A549 (cell line): ENCODE data around the gene USP9X. TPM values are rescaled to one million over a fixed set of nuclear protein-coding genes. Genes with fewer than 3 reads are reported as not detected.
"Not testable (repeated sequence)": the region's sequence is repeated elsewhere in the genome, so short reads cannot be mapped to it uniquely, and the experiment has no call there.

Experiments
- ATAC-seq, 2 experiments: fragments of 200-7000 bp in 1 of 2; fragments of >200 bp in 1 of 2; cut with Nextera tagmentation in 1 of 2; cut with Tn5 transposase in 1 of 2; 3 replicates each; pipeline versions ENCODE4 v1.8.0 to v1.9.1; 2018 to 2020; ENCODE audit warnings: mild to moderate bottlenecking in 1 of 2, moderate library complexity in 1 of 2
- CTCF ChIA-PET: fragments of 300-600 bp; sonication (Branson Sonifier 250); formaldehyde crosslinking; extraction: SDS; loops from one replicate; lab custom pipeline; 2021; ENCODE audit warnings: antibody characterized with exemption, inconsistent platforms; lab: Yijun Ruan, JAX
- POLR2A ChIA-PET: fragments of 350-600 bp; formaldehyde crosslinking; extraction: SDS; loops from one replicate; lab custom pipeline; 2021; ENCODE audit warnings: antibody characterized with exemption, inconsistent platforms; lab: Yijun Ruan, JAX
- DNase-seq, 2 experiments: peaks; one replicate each; pipeline versions ENCODE4 v3.0.0 to v3.0.0-alpha.2; 2011 to 2016; ENCODE audit warnings: low read depth in 1 of 2, low spot score in 1 of 2
- FAIRE-seq: peaks from 2 replicates; lab custom pipeline; 2011; peaks lifted over from hg19 to GRCh38; lab: Jason Lieb, UNC
- H3K27ac ChIP-seq, 2 experiments: fragments of >200 bp; sonication (Bioruptor Twin); formaldehyde crosslinking; 3 replicates each; pipeline ENCODE4 v1.5.1; 2016 to 2017
- H3K4me1 ChIP-seq: fragments of >200 bp; sonication (Bioruptor Twin); formaldehyde crosslinking; 3 replicates; pipeline ENCODE4 v1.6.1; 2016
- H3K4me2 ChIP-seq: fragments of >200 bp; sonication (Bioruptor Twin); formaldehyde crosslinking; 3 replicates; pipeline ENCODE4 v1.6.1; 2016
- H3K4me3 ChIP-seq: fragments of >200 bp; sonication (Bioruptor Twin); formaldehyde crosslinking; 3 replicates; pipeline ENCODE4 v1.5.1; 2016
- H3K9me3 ChIP-seq: fragments of >200 bp; sonication (Bioruptor Twin); formaldehyde crosslinking; 3 replicates; pipeline ENCODE4 v1.6.1; 2016
- CBX2 ChIP-seq: fragments of 200-600 bp; sonication (generic); IDR thresholded peaks from 2 replicates; pipeline ENCODE4 v1.6.1; 2016; ENCODE audit warnings: low read depth, mild to moderate bottlenecking, borderline replicate concordance
- CHD2 ChIP-seq: fragments of 150-350 bp; IDR thresholded peaks from 2 replicates; pipeline ENCODE4 v1.6.1; 2014; ENCODE audit warnings: low read length; ENCODE audit not compliant: partially characterized antibody
- EHMT2 ChIP-seq: fragments of 200-600 bp; sonication (generic); IDR thresholded peaks from 2 replicates; pipeline ENCODE4 v1.6.1; 2016; ENCODE audit warnings: antibody characterized with exemption, low read depth, mild to moderate bottlenecking, moderate library complexity
- EP300 ChIP-seq, 2 experiments: fragments of >200 bp; sonication (Bioruptor Twin); formaldehyde crosslinking; IDR thresholded peaks; 2 replicates in 1 of 2; 3 replicates in 1 of 2; pipeline ENCODE4 v1.6.1; 2016 to 2017
- HDAC2 ChIP-seq: fragments of 200-600 bp; sonication (generic); IDR thresholded peaks from 2 replicates; pipeline ENCODE4 v1.6.1; 2016
- HMGXB4 ChIP-seq: fragments of 250-450 bp; sonication (Bioruptor Pico); IDR thresholded peaks from 2 replicates; pipeline ENCODE4 v1.5.0; 2021; ENCODE audit warnings: mild to moderate bottlenecking, moderate library complexity, borderline replicate concordance
- HOXB13 ChIP-seq: fragments of 250-450 bp; sonication (Bioruptor Pico); IDR thresholded peaks from 2 replicates; pipeline ENCODE4 v1.5.0; 2020; ENCODE audit warnings: low read depth, mild to moderate bottlenecking, moderate library complexity
- JUNB ChIP-seq: fragments of >200 bp; sonication (Bioruptor Twin); formaldehyde crosslinking; IDR thresholded peaks from 2 replicates; pipeline ENCODE4 v1.6.1; 2016
- KDM5A ChIP-seq: fragments of 200-600 bp; sonication (generic); IDR thresholded peaks from 2 replicates; pipeline ENCODE4 v1.6.1; 2016; ENCODE audit warnings: antibody characterized with exemption, mild to moderate bottlenecking
- MAFK ChIP-seq: fragments of 450-650 bp; IDR thresholded peaks from 2 replicates; pipeline ENCODE4 v1.6.1; 2014; ENCODE audit not compliant: partially characterized antibody
- MYC ChIP-seq: IDR thresholded peaks from 2 replicates; pipeline ENCODE4 v1.6.1; 2012; ENCODE audit warnings: mild to moderate bottlenecking, inconsistent platforms, low read length, improper control_type of control experiment, borderline replicate concordance
- NPAS2 ChIP-seq: fragments of 250-450 bp; sonication (Bioruptor Pico); IDR thresholded peaks from 2 replicates; pipeline ENCODE4 v1.8.0; 2022; ENCODE audit warnings: mild to moderate bottlenecking, moderate library complexity, borderline replicate concordance
- PHF8 ChIP-seq: fragments of 200-600 bp; sonication (generic); IDR thresholded peaks from 2 replicates; pipeline ENCODE4 v1.6.1; 2016; ENCODE audit warnings: low read depth, mild to moderate bottlenecking, antibody characterized with exemption, moderate library complexity, borderline replicate concordance
- POLR2A ChIP-seq: IDR thresholded peaks from 2 replicates; pipeline ENCODE4 v1.6.1; 2012; ENCODE audit warnings: mild to moderate bottlenecking, low read length
- RARB ChIP-seq: fragments of 250-450 bp; sonication (Bioruptor Pico); IDR thresholded peaks from 2 replicates; pipeline ENCODE4 v1.8.0; 2021; ENCODE audit warnings: mild to moderate bottlenecking, moderate library complexity
- ZSCAN20 ChIP-seq: fragments of 250-450 bp; sonication (Bioruptor Pico); IDR thresholded peaks from 2 replicates; pipeline ENCODE4 v1.8.0; 2022; ENCODE audit warnings: mild to moderate bottlenecking, moderate library complexity
- WGBS: methylation state at CpG from one replicate; pipeline ENCODE4 v1.1.6; 2017; ENCODE audit errors: missing lambda C conversion rate; 5-methylcytosine and 5-hydroxymethylcytosine counted together
- polyA plus RNA-seq, 4 experiments: library from polyadenylated mRNA; depleted of rRNA in 3 of 4; stranded (reverse); fragments of >200 nt; fragmentation: RNase III in 1 of 4; extraction: RNeasy Plus Mini Kit Qiagen cat#74134 plus additional on column Dnase treatment in 1 of 4; gene quantifications; 2 replicates in 3 of 4; 3 replicates in 1 of 4; pipeline ENCODE4 v1.2.3, GENCODE V29; 2011 to 2017
- TF ChIP-seq, protein P1 (sequence below): fragments of >200 bp; sonication (Bioruptor Twin); formaldehyde crosslinking; IDR thresholded peaks from 3 replicates; pipeline ENCODE4 v1.6.1; 2016
- TF ChIP-seq, protein P2 (sequence below): IDR thresholded peaks from 2 replicates; pipeline ENCODE4 v1.6.1; 2012; ENCODE audit warnings: low read depth, borderline replicate concordance
- TF ChIP-seq, protein P3 (sequence below): fragments of >200 bp; sonication (Bioruptor Twin); formaldehyde crosslinking; IDR thresholded peaks from 3 replicates; pipeline ENCODE4 v1.5.1; 2016

The USP9X gene
- polyA plus RNA-seq, 2 of the 4 experiments (the other 2 are of a cell fraction), result 30.7 to 70.4 TPM

DNA sequence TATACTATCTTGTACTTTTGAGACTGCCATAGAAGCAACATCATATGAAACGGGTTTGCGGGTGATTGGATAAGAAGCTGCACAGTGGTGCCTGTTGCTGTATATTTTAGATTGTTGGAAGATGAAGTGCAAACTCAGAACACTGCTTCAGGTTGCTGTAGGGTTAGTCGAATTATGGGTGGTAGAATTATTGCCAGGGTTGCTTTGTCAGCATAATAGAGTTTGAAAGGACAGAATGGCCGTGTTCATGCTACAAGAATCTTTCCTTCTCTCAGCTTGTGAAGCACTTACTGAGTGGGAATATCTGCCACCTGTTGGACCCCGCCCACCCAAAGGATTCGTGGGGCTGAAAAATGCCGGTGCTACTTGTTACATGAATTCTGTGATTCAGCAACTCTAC is 115.5 kb downstream of the USP9X start:
- TF ChIP-seq HDAC2, result no peak
- TF ChIP-seq EP300 (IDR thresholded peaks at IDR 0.05), result no peak
- peak; percentile 67 for TF ChIP-seq MAFK
- TF ChIP-seq HMGXB4 (CRISPR knock-in tag), result no peak
- Histone ChIP-seq H3K4me3 (no peak overlapping the region), H3K4me2 (no peak overlapping the region), H3K9me3 (no peaks in the 10 kb centered on the region; the same call in 2 of the 3 replicates), H3K4me1 (no peaks in the 10 kb centered on the region), H3K27ac (no peak overlapping the region)
- no peak for ATAC-seq
- FAIRE-seq, result no peak
- POLR2A ChIA-PET, result no interaction called here
- CTCF ChIA-PET, result interaction anchor here (1.0 to 4.6 kb wide), 2 partner anchors 21 to 549 kb away, joined by 3 to 23 read pairs; no protein-coding TSS in a partner anchor
- no peak for DNase-seq
- WGBS, result 90% methylated on average over 7 of the region's 7 CpGs

DNA sequence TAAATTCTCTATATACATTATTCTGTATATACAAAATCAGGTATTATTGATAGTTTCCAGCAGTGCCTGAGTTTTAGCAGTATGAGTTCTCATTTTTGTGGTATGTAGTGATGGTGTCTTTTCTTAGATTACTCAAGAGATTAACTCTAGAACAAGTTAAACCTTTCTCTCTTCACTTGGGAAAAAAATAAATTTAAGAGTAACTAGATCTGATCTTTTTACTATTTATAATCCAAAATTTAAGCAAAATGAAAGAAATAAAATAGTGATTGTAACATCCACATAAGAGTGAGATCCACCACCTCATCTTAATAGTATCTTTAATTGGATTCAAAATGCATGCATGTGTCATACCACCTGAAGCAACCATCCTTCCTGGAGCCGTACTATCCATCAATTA is 124.6 kb downstream of the USP9X start:
- CTCF ChIA-PET, result interaction anchor here (2.1 kb wide), 1 partner anchor 43 kb away, joined by 7 read pairs; no protein-coding TSS in a partner anchor
- no peak overlapping the region for H3K4me2 ChIP-seq
- FAIRE-seq, result no peak
- no peaks in the 10 kb centered on the region for H3K4me1 ChIP-seq
- 100% methylated on average over 1 of the region's 1 CpG for WGBS
- TF ChIP-seq POLR2A, result no peak
- no peak for TF ChIP-seq MAFK
- TF ChIP-seq, all 56 proteins: peak for 0
- H3K9me3 ChIP-seq, result peaks cover 57% of the 10 kb centered on the region
- no peak for ATAC-seq
- no peak overlapping the region for H3K27ac ChIP-seq
- no peak for DNase-seq
- POLR2A ChIA-PET, result no interaction called here
- H3K4me3 ChIP-seq, result no peak overlapping the region

DNA sequence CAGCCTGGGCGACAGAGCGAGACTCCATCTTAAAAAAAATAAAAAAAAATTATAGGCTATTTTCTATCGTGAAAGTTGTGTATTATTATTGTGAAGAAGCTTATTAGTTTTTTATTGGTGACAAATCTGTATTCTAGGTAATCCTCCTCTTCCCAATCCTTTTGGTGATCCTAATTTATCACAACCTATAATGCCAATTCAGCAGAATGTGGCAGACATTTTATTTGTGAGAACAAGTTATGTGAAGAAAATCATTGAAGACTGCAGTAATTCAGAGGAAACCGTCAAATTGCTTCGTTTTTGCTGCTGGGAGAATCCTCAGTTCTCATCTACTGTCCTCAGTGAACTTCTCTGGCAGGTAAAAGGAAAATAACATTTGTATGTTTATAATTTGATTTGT is 139.4 kb downstream of the USP9X start:
- H3K4me1 ChIP-seq, result no peaks in the 10 kb centered on the region
- CTCF ChIA-PET, result no interaction called here
- H3K4me2 ChIP-seq, result no peak overlapping the region
- FAIRE-seq (no peak), DNase-seq (no peak), ATAC-seq (no peak)
- POLR2A ChIA-PET, result no interaction called here
- H3K4me3 ChIP-seq, result no peak overlapping the region
- H3K27ac ChIP-seq, result no peak overlapping the region
- 75% methylated on average over 5 of the region's 5 CpGs for WGBS
- TF ChIP-seq MAFK (peak; percentile 85), RARB (CRISPR knock-in tag) (no peak)
- TF ChIP-seq, all 56 proteins: peak for 1
- H3K9me3 ChIP-seq, result no peaks in the 10 kb centered on the region

- FAIRE-seq, result no peak
- ChIA-PET POLR2A (no interaction called here), CTCF (interaction anchor here (1.5 kb wide), 1 partner anchor 19 kb away, joined by 6 read pairs; no protein-coding TSS in a partner anchor)
- no peak overlapping the region for H3K4me2 ChIP-seq
- ATAC-seq, result no peak
- peaks cover 5% of the 10 kb centered on the region; the same call in 2 of the 3 replicates for H3K4me1 ChIP-seq
- no peak overlapping the region for H3K27ac ChIP-seq
- TF ChIP-seq POLR2A (no peak), MYC (no peak), HDAC2 (no peak)
- TF ChIP-seq, protein P1, sequence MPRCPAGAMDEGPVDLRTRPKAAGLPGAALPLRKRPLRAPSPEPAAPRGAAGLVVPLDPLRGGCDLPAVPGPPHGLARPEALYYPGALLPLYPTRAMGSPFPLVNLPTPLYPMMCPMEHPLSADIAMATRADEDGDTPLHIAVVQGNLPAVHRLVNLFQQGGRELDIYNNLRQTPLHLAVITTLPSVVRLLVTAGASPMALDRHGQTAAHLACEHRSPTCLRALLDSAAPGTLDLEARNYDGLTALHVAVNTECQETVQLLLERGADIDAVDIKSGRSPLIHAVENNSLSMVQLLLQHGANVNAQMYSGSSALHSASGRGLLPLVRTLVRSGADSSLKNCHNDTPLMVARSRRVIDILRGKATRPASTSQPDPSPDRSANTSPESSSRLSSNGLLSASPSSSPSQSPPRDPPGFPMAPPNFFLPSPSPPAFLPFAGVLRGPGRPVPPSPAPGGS, result no peak
- no peak for DNase-seq
- no peak overlapping the region for H3K4me3 ChIP-seq
- H3K9me3 ChIP-seq, result no peaks in the 10 kb centered on the region
These were observed 148.7 kb downstream of the USP9X start for GRCh38 chrX:41233988-41234387.

DNA sequence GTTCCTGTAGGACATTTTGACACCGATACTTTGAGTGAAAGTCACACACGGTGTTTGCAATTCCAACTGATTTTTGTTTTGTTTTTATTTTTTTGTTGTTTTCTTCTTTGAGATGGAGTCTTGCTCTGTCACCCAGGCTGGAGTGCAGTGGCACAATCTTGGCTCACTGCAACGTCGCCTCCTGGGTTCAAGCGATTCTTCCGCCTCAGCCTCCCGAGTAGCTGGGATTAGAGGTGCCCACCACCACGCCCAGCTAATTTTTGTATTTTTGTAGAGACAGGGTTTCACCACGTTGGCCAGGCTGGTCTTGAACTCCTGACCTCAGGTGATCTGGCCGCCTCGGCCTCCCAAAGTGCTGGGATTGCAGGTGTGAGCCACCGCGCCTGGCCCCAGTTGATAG is 149.2 kb downstream of the USP9X start:
- FAIRE-seq, H3K4me2 ChIP-seq, DNase-seq, H3K4me3 ChIP-seq, POLR2A ChIA-PET, H3K9me3 ChIP-seq, H3K4me1 ChIP-seq, H3K27ac ChIP-seq, CTCF ChIA-PET, ATAC-seq: not testable (repeated sequence)
- 95% methylated on average over 13 of the region's 13 CpGs for WGBS

GRCh38 chrX:41234962-41235361 is 149.7 kb downstream of the USP9X start:
- ChIA-PET CTCF (no interaction called here), POLR2A (no interaction called here)
- no peak overlapping the region for H3K4me3 ChIP-seq
- FAIRE-seq, result no peak
- no peak overlapping the region for H3K4me2 ChIP-seq
- H3K27ac ChIP-seq, result no peak overlapping the region
- no peaks in the 10 kb centered on the region for H3K9me3 ChIP-seq
- 64% methylated on average over 2 of the region's 2 CpGs for WGBS
- H3K4me1 ChIP-seq, result peaks cover 5% of the 10 kb centered on the region; the same call in 2 of the 3 replicates
- no peak for ATAC-seq
- no peak for DNase-seq
- TF ChIP-seq CBX2, result no peak
- TF ChIP-seq HOXB13 (CRISPR knock-in tag), result no peak
- no peak for TF ChIP-seq PHF8
- TF ChIP-seq, protein P2, sequence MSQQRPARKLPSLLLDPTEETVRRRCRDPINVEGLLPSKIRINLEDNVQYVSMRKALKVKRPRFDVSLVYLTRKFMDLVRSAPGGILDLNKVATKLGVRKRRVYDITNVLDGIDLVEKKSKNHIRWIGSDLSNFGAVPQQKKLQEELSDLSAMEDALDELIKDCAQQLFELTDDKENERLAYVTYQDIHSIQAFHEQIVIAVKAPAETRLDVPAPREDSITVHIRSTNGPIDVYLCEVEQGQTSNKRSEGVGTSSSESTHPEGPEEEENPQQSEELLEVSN, result no peak
- TF ChIP-seq KDM5A, result no peak
- TF ChIP-seq CHD2, result no peak
- TF ChIP-seq ZSCAN20, result no peak
- TF ChIP-seq MAFK, result no peak
- no peak for TF ChIP-seq EHMT2
- TF ChIP-seq NPAS2 (CRISPR knock-in tag), result no peak
- TF ChIP-seq, protein P3, sequence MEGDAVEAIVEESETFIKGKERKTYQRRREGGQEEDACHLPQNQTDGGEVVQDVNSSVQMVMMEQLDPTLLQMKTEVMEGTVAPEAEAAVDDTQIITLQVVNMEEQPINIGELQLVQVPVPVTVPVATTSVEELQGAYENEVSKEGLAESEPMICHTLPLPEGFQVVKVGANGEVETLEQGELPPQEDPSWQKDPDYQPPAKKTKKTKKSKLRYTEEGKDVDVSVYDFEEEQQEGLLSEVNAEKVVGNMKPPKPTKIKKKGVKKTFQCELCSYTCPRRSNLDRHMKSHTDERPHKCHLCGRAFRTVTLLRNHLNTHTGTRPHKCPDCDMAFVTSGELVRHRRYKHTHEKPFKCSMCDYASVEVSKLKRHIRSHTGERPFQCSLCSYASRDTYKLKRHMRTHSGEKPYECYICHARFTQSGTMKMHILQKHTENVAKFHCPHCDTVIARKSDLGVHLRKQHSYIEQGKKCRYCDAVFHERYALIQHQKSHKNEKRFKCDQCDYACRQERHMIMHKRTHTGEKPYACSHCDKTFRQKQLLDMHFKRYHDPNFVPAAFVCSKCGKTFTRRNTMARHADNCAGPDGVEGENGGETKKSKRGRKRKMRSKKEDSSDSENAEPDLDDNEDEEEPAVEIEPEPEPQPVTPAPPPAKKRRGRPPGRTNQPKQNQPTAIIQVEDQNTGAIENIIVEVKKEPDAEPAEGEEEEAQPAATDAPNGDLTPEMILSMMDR, result no peak
- TF ChIP-seq JUNB, result no peak
